Psoas muscle (tissue), 8 donors: Measurements from ENCODE around the gene SPATA2L. TPM values are rescaled to one million over a fixed set of nuclear protein-coding genes. Genes with fewer than 3 reads are reported as not detected.

Experiments
- ATAC-seq, 4 donors: fragments of 200-7000 bp; cut with Tn5 transposase; one replicate each; pipeline ENCODE4 v1.9.1; 2020; ENCODE audit warnings: moderate library complexity in 3 of 4, mild to moderate bottlenecking in 2 of 4
- DNase-seq, 2 donors: peaks; one replicate each; pipeline ENCODE4 v3.0.0-alpha.2; 2020
- H3K27ac ChIP-seq: fragments of 200-600 bp; one replicate; pipeline ENCODE4 v1.8.0; 2022
- H3K27me3 ChIP-seq, 3 donors: fragments of 200-600 bp in 1 of 3; one replicate each; pipeline versions ENCODE4 v1.6.1 to v1.8.0; 2013 to 2022; ENCODE audit warnings: low read length in 2 of 3, mild to moderate bottlenecking in 2 of 3, moderate library complexity in 1 of 3; ENCODE audit not compliant: insufficient read depth in 3 of 3
- H3K36me3 ChIP-seq, 2 donors: fragments of 200-600 bp in 1 of 2; one replicate each; pipeline versions ENCODE4 v1.6.1 to v1.8.0; 2013 to 2022; ENCODE audit warnings: low read depth in 1 of 2, mild to moderate bottlenecking in 1 of 2, moderate library complexity in 1 of 2; ENCODE audit not compliant: insufficient read depth in 1 of 2
- H3K4me1 ChIP-seq: fragments of 200-600 bp; one replicate; pipeline ENCODE4 v1.8.0; 2022
- H3K4me3 ChIP-seq: fragments of 200-600 bp; one replicate; pipeline ENCODE4 v1.8.0; 2022; ENCODE audit warnings: mild to moderate bottlenecking
- H3K9me3 ChIP-seq: fragments of 200-600 bp; one replicate; pipeline ENCODE4 v1.8.0; 2022
- CTCF ChIP-seq: fragments of 200-600 bp; IDR thresholded peaks from one replicate; pipeline ENCODE4 v1.8.0; 2022; ENCODE audit warnings: antibody characterized with exemption
- WGBS, 3 donors: extraction: QIAGEN DNeasy Blood & Tissue Kit; methylation state at CpG; one replicate each; pipeline versions ENCODE4 v1.1.6 to v1.1.7; 2013; 5-methylcytosine and 5-hydroxymethylcytosine counted together
- intact Hi-C, 2 donors: fragments of 100-400 bp; cut with DNase I; formaldehyde crosslinking; loops; one replicate each; pipeline versions ENCODE4 v1.11.0 to v1.14.2; 2022
- polyA plus RNA-seq, 3 donors: library from polyadenylated mRNA; stranded (reverse); fragments of 200-250 nt; gene quantifications; one replicate each; pipeline ENCODE4 v1.2.3, GENCODE V29; 2013
- total RNA-seq, 4 donors: library from RNA; stranded (reverse); fragmentation: NEBNext Ultra II Directional in 2 of 4; extraction: Animal tissue kit (Norgen Biotek cat#: 25700) in 2 of 4; gene quantifications; one replicate each; pipeline versions ENCODE4 v1.2.1 to v1.2.4, GENCODE V29; 2021 to 2023
- donor health status: healthy with polysubstance abuse.
- donor health status: DM: no; HTN: no; CAD: no; lungs with moderate emphysema.
- donor health status: Bipolar disorder and iron deficiency.
- donor health status: healthy.
- donor health status: DM: yes; HTN: yes; CAD: no.
- donor health status: DM: no; HTN: no; CAD: no.
- donor health status: DM: no; HTN: no; CAD: no.
- donor health status: DM: yes; HTN: yes; CAD: no.

Gene SPATA2L
- total and polyA plus RNA-seq, 7 donors, result 0.56 to 5.9 (median 1.3) TPM

- ATAC-seq, result no peak
- peaks cover 0 to 7% of the 10 kb centered on the region in 2 donors for H3K36me3 ChIP-seq
- no peak for DNase-seq
- no peak overlapping the region for H3K4me3 ChIP-seq
- TF ChIP-seq CTCF, result no peak
- no peaks in the 10 kb centered on the region for H3K9me3 ChIP-seq
- no peaks in the 10 kb centered on the region for H3K27me3 ChIP-seq
- 72 to 80% (median 79%) methylated on average over 42 to 63 of the region's 63 CpGs for WGBS, 3 donors
- H3K4me1 ChIP-seq, result no peaks in the 10 kb centered on the region
- intact Hi-C loops, result no loop called here
- H3K27ac ChIP-seq, result no peak overlapping the region
Observed at GRCh38 chr16:89710709-89711564, 9.4 kb upstream of the SPATA2L start.

GRCh38 chr16:89709716-89710432 is 8.4 kb upstream of the SPATA2L start:
- no peak for TF ChIP-seq CTCF
- WGBS, 3 donors, result 87 to 91% (median 89%) methylated on average over 19 of the region's 19 CpGs
- peaks cover 0 to 7% of the 10 kb centered on the region in 2 donors for H3K36me3 ChIP-seq
- intact Hi-C loops, result loop anchor here (5.0 to 10.0 kb wide), 3 partner anchors 82 to 155 kb away; no protein-coding TSS in a partner anchor
- no peaks in the 10 kb centered on the region for H3K4me1 ChIP-seq
- H3K4me3 ChIP-seq, result no peak overlapping the region
- DNase-seq, result no peak
- no peak for ATAC-seq
- H3K27me3 ChIP-seq, result peaks cover 0 to 5% (median 0%) of the 10 kb centered on the region in 3 donors
- H3K27ac ChIP-seq, result no peak overlapping the region
- no peaks in the 10 kb centered on the region for H3K9me3 ChIP-seq

GRCh38 chr16:89709166-89709565 is 7.7 kb upstream of the SPATA2L start:
- TF ChIP-seq CTCF, result no peak
- WGBS, 3 donors, result 83 to 90% (median 87%) methylated on average over 10 of the region's 10 CpGs
- no peaks in the 10 kb centered on the region for H3K9me3 ChIP-seq
- peaks cover 0 to 7% of the 10 kb centered on the region in 2 donors for H3K36me3 ChIP-seq
- DNase-seq, result no peak
- intact Hi-C loops, result loop anchor here (5.0 to 10.0 kb wide), 3 partner anchors 83 to 156 kb away; no protein-coding TSS in a partner anchor
- H3K27me3 ChIP-seq, result peaks cover 0 to 13% (median 0%) of the 10 kb centered on the region in 3 donors
- H3K27ac ChIP-seq, result no peak overlapping the region
- no peak overlapping the region for H3K4me3 ChIP-seq
- no peak for ATAC-seq
- no peaks in the 10 kb centered on the region for H3K4me1 ChIP-seq

- H3K27ac ChIP-seq, result no peak overlapping the region
- H3K36me3 ChIP-seq, result peaks cover 0 to 7% of the 10 kb centered on the region in 2 donors
- ATAC-seq (no peak), DNase-seq (no peak)
- no peak for TF ChIP-seq CTCF
- H3K4me3 ChIP-seq, result no peak overlapping the region
- intact Hi-C loops, result loop anchor here (5.0 to 10.0 kb wide), 3 partner anchors 84 to 156 kb away; no protein-coding TSS in a partner anchor
- H3K4me1 ChIP-seq, result no peaks in the 10 kb centered on the region
- H3K27me3 ChIP-seq, result peaks cover 0 to 19% (median 0%) of the 10 kb centered on the region in 3 donors
- 60 to 76% (median 73%) methylated on average over 18 to 19 of the region's 19 CpGs for WGBS, 3 donors
- H3K9me3 ChIP-seq, result no peaks in the 10 kb centered on the region
Observed at GRCh38 chr16:89708481-89708931, 7.0 kb upstream of the SPATA2L start.
